Epidermal melanocyte (primary cell): ENCODE measurements around the gene RNF2.
A peak's percentile ranks its signal among the peaks of the same experiment; 100 is the strongest.
"Not testable (repeated sequence)": the region's sequence is repeated elsewhere in the genome, so short reads cannot be mapped to it uniquely, and the experiment has no call there.

Source experiments
- DNase-seq: peaks from one replicate; pipeline ENCODE4 v3.0.0; 2011; ENCODE audit warnings: low spot score; ENCODE audit not compliant: insufficient read length

Gene RNF2

DNA sequence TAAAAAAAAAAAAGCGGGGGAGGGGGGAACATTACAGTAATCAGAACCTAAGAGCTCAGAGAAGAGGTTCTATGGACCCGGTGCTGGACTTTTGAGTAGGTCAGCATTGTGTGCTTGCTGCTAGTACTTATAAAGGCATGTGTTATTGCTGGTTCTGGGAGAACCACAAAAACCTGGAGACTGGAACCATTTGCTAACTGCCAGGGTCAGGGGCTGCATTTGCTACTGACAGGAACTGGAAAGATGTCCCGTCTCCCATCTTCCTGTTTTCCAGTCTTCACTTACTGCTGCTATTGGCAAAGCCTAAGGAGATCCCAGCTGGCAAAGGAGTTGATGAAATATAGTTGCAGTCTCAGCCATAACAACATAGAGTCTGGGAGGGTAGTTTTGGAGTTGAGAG lies 4.3 kb downstream of the RNF2 start:
- DNase-seq, result no peak

DNA sequence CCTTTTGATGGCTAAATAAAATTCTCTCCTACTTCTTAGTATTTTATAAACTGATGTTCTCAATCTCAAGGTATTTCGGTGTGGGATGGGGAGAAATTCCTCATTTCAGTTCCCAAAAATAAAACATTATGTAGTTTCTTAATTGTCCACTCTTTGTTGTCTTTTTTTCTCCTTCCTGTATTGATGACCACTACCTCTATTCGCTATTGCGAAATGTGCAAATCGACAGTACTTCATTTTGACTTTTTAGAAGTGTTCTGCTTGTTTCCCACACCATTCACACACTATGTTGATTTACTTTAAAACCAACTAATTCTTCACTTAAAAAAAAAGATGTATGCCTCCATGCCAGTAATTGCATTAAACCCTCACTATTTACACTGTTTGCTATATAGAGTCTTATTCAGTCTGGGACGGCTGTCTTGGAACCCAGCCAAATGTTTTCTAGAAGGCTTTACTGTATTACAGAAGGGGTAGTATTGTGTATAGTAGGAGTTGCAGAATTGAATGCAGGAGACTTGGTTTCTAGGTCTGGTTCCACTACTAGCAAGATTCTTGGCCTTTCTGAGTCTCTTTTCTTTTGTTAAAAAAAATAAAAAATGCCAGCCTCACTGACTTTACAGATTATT lies 5.6 kb downstream of the RNF2 start:
- DNase-seq, result peak; percentile 34

DNA sequence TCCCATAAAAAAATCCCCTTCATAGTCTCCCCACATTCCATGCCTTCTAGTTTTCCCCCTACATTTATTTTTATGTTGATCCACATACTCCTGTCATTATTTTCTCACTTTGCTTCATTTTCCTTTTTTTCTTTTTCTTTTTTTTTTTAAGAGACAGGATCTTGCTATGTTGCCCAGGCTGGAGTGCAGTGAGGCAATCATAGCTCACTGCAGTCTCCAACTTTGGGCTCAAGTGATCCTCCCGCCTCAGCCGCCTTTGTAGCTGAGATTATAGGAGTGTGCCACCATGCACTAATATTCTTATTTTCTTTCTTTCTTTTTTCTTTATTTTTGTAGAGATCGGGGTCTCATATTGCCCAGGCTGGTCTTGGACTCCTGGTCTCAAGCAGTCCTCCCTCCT lies 7.8 kb downstream of the RNF2 start:
- DNase-seq, result no peak

DNA sequence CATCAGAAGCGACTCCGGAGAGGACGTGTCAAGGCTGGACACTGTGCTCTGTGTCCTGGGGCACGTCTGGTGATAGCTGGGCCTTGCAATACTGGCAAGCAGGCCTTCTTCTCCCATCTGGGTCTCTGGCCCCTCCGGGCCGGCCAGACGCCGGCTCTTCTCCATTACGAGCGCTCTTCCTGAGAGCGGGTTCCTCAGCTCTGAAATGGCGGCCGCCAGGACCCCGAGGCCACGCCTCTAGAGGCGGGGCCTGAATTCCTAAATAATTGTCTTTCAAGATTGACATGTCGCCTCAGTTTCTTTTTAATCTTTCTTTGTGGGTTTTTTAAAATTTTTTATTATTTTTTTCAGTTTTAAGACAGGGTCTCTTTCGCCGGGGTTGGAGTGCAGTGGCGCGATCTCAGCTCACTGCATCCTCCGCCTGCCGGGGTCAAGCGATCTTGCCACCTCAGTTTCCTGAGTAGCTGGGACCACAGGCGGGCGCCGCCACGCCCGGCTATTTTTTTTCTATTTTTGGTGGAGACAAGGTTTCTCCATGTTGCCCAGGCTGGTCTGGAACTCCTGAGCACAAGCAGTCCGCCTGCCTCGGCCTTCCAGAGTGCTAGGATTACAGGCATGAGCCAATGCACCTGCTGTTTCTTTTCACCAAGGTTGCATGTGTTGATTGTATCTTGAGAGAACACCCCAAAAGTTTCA lies 9.2 kb downstream of the RNF2 start:
- no peak for DNase-seq

- DNase-seq, result no peak
These were observed 12.8 kb downstream of the RNF2 start for GRCh38 chr1:185058110-185058509.

GRCh38 chr1:185058876-185059275 lies 13.5 kb downstream of the RNF2 start:
- no peak for DNase-seq

DNA sequence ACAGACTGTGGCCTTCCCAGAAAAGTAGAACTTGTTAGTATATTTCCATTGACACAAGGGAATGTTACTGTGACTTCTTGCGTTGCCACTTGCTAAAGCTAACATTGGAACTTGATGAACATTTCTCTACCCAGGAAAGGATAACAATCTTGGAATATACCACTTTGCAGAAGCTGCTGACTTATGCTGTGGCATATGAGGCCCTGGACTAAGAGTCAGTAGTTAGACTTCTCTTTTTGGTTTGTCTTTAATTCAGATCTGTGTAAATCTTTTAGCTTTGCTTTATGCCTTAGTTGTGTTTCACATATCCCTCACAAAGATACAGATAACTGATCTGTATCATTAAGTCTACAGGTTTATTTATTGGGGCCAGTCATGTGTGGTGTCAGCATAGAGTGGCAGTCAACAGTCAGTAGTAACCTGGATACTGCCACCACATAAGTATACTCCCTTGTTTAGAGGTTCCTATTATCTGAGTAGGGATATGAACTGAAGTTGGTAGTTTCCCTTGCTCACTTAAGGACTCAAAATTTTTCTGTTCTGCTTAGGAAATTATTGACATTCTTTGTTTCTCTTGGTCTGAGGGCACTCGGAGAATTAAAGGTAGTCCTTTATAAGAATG lies 14.7 kb downstream of the RNF2 start:
- DNase-seq, result no peak

GRCh38 chr1:185062710-185063370 lies 17.5 kb downstream of the RNF2 start:
- no peak for DNase-seq

DNA sequence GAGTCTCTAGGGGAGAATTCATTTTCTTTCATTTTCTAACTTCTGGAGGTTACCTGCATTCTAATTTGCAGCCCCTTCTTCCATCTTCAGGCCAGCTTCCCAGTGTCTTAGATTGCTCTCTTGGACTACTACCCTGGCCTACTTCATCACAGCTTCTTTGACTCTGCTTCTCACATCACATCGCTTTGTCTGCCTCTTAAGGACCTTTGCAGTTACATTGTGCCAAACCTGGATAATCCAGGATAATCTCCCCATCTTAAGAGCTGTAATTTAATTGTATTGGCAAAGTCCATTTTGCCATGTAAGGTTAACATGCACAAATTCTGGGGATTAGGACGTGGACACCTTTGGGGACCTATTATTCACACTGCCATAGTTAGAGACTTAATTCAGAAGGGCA lies 18.4 kb downstream of the RNF2 start:
- no peak for DNase-seq

GRCh38 chr1:185065006-185065405 lies 19.6 kb downstream of the RNF2 start:
- DNase-seq, result not testable (repeated sequence)

- DNase-seq, result no peak
These were observed 20.8 kb downstream of the RNF2 start for GRCh38 chr1:185066181-185066580.

GRCh38 chr1:185068341-185068740 lies 23.0 kb downstream of the RNF2 start:
- DNase-seq, result no peak

DNA sequence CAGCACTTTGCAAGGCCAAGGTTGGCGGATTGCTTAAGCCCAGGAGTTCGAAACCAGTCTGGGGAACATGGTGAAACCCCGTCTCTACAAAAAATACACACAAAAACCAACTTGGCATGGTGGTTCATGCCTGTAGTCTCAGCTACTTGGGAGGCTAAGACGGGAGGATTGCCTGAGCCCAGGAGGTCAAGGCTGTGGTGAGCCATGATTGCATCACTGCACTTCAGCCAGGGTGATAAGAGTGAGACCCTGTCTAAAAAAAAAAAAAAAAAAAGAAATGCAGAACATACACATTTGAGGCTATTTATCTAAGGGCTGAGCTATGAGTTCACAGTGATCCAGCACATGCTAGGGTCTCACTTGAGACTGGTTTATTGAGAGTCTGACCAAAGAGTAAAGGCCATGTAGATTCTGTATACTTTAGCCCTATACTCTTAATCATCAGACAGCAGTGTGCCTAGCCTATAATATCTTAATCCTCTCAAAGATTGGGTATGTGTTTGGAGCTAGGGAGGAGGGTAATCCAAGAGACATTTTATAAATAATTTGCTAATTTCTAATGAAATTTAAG lies 23.9 kb downstream of the RNF2 start:
- no peak for DNase-seq

DNA sequence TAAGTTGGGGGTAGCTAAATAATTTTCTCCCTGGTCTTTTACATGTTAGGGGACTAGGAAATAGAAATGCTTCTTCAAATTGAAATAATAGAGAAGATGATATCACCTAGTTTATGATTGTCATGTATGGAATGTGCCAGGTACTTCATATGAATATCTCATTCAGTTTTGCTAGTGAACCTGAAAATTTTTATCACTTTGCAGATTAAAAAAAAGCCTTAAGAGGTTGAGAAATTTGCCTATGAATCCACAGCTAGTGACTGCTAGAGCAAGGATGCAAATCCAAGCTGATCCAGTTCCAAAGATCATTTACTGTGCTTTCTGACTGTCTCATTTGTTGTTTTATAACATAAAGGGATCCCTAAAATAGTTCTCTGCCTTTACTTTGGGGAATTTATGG lies 24.7 kb downstream of the RNF2 start:
- no peak for DNase-seq

DNA sequence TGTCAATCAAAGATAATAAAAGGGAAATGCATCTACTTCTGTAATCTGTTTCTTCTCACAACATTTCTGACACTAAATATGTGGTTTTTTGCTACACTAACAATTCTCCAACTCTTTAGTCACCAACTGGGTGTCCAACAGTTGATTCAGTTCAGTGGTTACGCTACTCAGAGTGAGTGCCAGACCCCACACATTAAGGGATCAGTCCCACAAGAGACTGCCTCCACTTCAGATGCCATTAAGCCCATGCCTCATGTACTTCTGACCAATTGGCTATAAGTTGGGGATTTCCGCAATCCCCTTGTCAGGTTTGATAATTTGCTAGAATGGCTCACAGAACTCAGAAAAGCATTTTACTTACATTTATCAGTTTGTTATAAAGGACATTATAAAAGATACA lies 28.4 kb downstream of the RNF2 start:
- DNase-seq, result no peak

GRCh38 chr1:185074307-185074706 lies 28.9 kb downstream of the RNF2 start:
- DNase-seq, result no peak

GRCh38 chr1:185075476-185075875 lies 30.1 kb downstream of the RNF2 start:
- no peak for DNase-seq

GRCh38 chr1:185077374-185077773 lies 32.0 kb downstream of the RNF2 start:
- no peak for DNase-seq

GRCh38 chr1:185080422-185080821 lies 35.1 kb downstream of the RNF2 start:
- no peak for DNase-seq

DNA sequence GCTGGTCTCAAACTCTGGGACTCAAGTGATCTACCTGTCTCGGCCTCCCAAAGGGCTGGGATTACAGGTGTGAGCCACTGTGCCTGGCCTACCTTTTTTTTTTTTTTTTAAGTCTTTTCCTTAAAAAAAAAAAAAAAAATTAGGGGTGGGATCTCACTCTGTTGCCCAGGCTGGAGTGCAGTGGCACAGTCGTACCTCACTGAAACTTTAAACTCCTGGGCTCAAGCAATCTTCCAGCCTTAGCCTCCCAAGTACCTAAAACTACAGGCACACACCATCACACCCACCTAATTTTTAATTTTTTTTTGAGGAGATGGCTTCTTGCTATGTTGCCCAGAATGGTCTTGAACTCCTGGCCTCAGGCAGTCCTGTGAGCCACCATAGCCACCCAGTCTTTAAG lies 38.5 kb downstream of the RNF2 start:
- no peak for DNase-seq

DNA sequence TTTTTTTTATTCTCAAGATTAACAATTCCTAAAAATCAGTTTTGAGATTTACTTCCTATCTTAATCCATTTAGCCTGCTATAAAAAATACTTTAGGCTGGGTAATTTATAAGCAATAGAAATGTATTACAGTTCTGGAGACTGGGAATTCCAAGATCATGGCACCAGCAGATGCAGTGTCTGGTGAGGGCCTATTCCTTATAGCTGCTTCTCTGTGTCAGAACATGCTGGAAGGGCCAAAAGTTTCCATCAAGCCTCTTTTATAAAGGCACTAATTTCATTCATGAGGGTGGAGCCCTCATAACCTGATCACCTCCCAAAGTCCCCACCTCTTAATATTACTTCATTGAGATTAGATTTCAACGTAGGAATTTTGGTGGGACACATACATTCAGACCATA lies 41.7 kb downstream of the RNF2 start:
- DNase-seq, result no peak

GRCh38 chr1:185087746-185088145 lies 42.4 kb downstream of the RNF2 start:
- no peak for DNase-seq
